CD8-positive, alpha-beta memory T cell (primary cell): Measurements from ENCODE around the gene TUBA4B. TPM values are rescaled to one million over a fixed set of nuclear protein-coding genes. Genes with fewer than 3 reads are reported as not detected.
"Not testable (repeated sequence)": the region's sequence is repeated elsewhere in the genome, so short reads cannot be mapped to it uniquely, and the experiment has no call there.

Experiments
- CTCF ChIA-PET: fragments of 350-600 bp; sonication (Branson Sonifier 250); formaldehyde crosslinking; loops from one replicate; lab custom pipeline; 2021; ENCODE audit warnings: antibody characterized with exemption; lab: Charles Lee
- POLR2A ChIA-PET: fragments of 350-600 bp; sonication (Branson Sonifier 250); formaldehyde crosslinking; loops from one replicate; lab custom pipeline; 2021; ENCODE audit warnings: antibody characterized with exemption; lab: Charles Lee
- DNase-seq, 5 donors: peaks; one replicate each; pipeline versions ENCODE4 v3.0.0 to v3.0.0-alpha.2; 2020 to 2022; ENCODE audit warnings: mixed read lengths in 1 of 5
- H3K27ac ChIP-seq: one replicate; pipeline ENCODE4 v1.7.0; 2013; ENCODE audit warnings: low read depth, mild to moderate bottlenecking, low read length, moderate library complexity
- H3K27me3 ChIP-seq: 2 replicates; pipeline ENCODE4 v1.7.0; 2013; ENCODE audit warnings: low read length, mild to moderate bottlenecking; ENCODE audit not compliant: insufficient read depth, poor library complexity, severe bottlenecking
- H3K36me3 ChIP-seq: 2 replicates; pipeline ENCODE4 v1.7.0; 2013; ENCODE audit warnings: mild to moderate bottlenecking, low read length, moderate library complexity; ENCODE audit not compliant: insufficient read depth
- H3K4me1 ChIP-seq: 2 replicates; pipeline ENCODE4 v1.7.0; 2013; ENCODE audit warnings: mild to moderate bottlenecking, low read length, moderate library complexity; ENCODE audit not compliant: insufficient read depth
- H3K4me3 ChIP-seq: 2 replicates; pipeline ENCODE4 v1.7.0; 2013; ENCODE audit warnings: mild to moderate bottlenecking, low read length
- H3K9me3 ChIP-seq: 2 replicates; pipeline ENCODE4 v1.7.0; 2013; ENCODE audit warnings: mild to moderate bottlenecking, low read length
- H3K27ac Mint-ChIP-seq, 8 donors: one replicate each; pipeline ENCODE4 v1.8.0; 2020 to 2021; ENCODE audit warnings: mixed read lengths in 8 of 8, mild to moderate bottlenecking in 6 of 8, inconsistent platforms in 3 of 8, moderate library complexity in 3 of 8
- H3K27me3 Mint-ChIP-seq, 2 donors: one replicate each; pipeline ENCODE4 v1.8.0; 2020 to 2021; ENCODE audit warnings: mixed read lengths in 2 of 2, mild to moderate bottlenecking in 1 of 2, moderate library complexity in 1 of 2
- H3K36me3 Mint-ChIP-seq, 3 donors: one replicate each; pipeline ENCODE4 v1.8.0; 2020 to 2021; ENCODE audit warnings: mixed read lengths in 3 of 3, inconsistent platforms in 1 of 3, mild to moderate bottlenecking in 1 of 3
- H3K4me1 Mint-ChIP-seq, 3 donors: one replicate each; pipeline ENCODE4 v1.8.0; 2020 to 2021; ENCODE audit warnings: mixed read lengths in 3 of 3, inconsistent platforms in 1 of 3, mild to moderate bottlenecking in 1 of 3
- H3K4me3 Mint-ChIP-seq, 7 donors: one replicate each; pipeline ENCODE4 v1.8.0; 2020 to 2021; ENCODE audit warnings: mixed read lengths in 7 of 7, mild to moderate bottlenecking in 6 of 7, moderate library complexity in 4 of 7, inconsistent platforms in 2 of 7
- H3K9me3 Mint-ChIP-seq, 5 donors: one replicate each; pipeline ENCODE4 v1.8.0; 2020 to 2022; ENCODE audit warnings: mixed read lengths in 5 of 5, mild to moderate bottlenecking in 3 of 5, moderate library complexity in 2 of 5, inconsistent platforms in 1 of 5
- polyA plus RNA-seq: library from polyadenylated mRNA; unstranded; fragments of 300-500 nt; fragmentation: Illumina TruSeq; gene quantifications from one replicate; pipeline ENCODE4 v1.2.3, GENCODE V29; 2021
- total RNA-seq, 2 experiments: library from RNA; stranded (reverse); gene quantifications; one replicate each; pipeline ENCODE4 v1.2.3, GENCODE V29; 2021

Gene TUBA4B
- total and polyA plus RNA-seq, 3 experiments from 2014 or later = not detected

- no peaks in the 10 kb centered on the region for H3K36me3 Mint-ChIP-seq
- H3K27me3 Mint-ChIP-seq = peaks cover 28 to 44% of the 10 kb centered on the region in 2 donors
- POLR2A ChIA-PET = no interaction called here
Measured at GRCh38 chr2:219300022-219300421, 47.0 kb downstream of the TUBA4B start.

GRCh38 chr2:219302412-219302968, 49.4 kb downstream of the TUBA4B start:
- peaks cover 0 to 5% (median 0%) of the 10 kb centered on the region in 3 donors for H3K4me1 Mint-ChIP-seq
- Histone ChIP-seq H3K9me3 (no peaks in the 10 kb centered on the region), H3K36me3 (no peaks in the 10 kb centered on the region), H3K4me1 (peaks cover 5% of the 10 kb centered on the region), H3K4me3 (no peak overlapping the region), H3K27ac (no peak overlapping the region), H3K27me3 (peaks cover 13% of the 10 kb centered on the region)
- H3K4me3 Mint-ChIP-seq = no peak overlapping the region
- no peak overlapping the region for H3K27ac Mint-ChIP-seq
- H3K9me3 Mint-ChIP-seq = peaks cover 0 to under 1% (median 0%) of the 10 kb centered on the region in 5 donors
- ChIA-PET CTCF (interaction anchor here (1.0 to 2.0 kb wide), 5 partner anchors 7 to 143 kb away, joined by 3 to 8 read pairs (median 5); partner anchors contain the start of gene TUBA4A), POLR2A (no interaction called here)
- H3K36me3 Mint-ChIP-seq = peaks cover 0 to 1% (median 0%) of the 10 kb centered on the region in 3 donors
- H3K27me3 Mint-ChIP-seq = peaks cover 36 to 65% of the 10 kb centered on the region in 2 donors
- DNase-seq = no peak

More at GRCh38 chr2:219300022-219300421, 47.0 kb downstream of the TUBA4B start:
- H3K4me1 Mint-ChIP-seq = peaks cover 7 to 14% (median 9%) of the 10 kb centered on the region in 3 donors
- H3K27me3 ChIP-seq = peaks cover 4% of the 10 kb centered on the region
- no peak overlapping the region for H3K4me3 ChIP-seq
- no peak overlapping the region for H3K27ac Mint-ChIP-seq
- no peaks in the 10 kb centered on the region for H3K36me3 ChIP-seq
- no peak overlapping the region for H3K4me3 Mint-ChIP-seq
- no peaks in the 10 kb centered on the region for H3K9me3 ChIP-seq
- DNase-seq = no peak
- no peak overlapping the region for H3K27ac ChIP-seq
- H3K9me3 Mint-ChIP-seq = no peaks in the 10 kb centered on the region
- peaks cover 15% of the 10 kb centered on the region for H3K4me1 ChIP-seq
- CTCF ChIA-PET = interaction anchor here (0.9 to 4.5 kb wide), 19 partner anchors 9 to 242 kb away, joined by 3 to 31 read pairs (median 4); partner anchors contain the start of genes ANKZF1, ATG9A, DNAJB2 and NHEJ1

GRCh38 chr2:219304223-219304622, 51.2 kb downstream of the TUBA4B start:
- Mint-ChIP-seq H3K27ac (no peak overlapping the region), H3K27me3 (peaks cover 43 to 73% of the 10 kb centered on the region in 2 donors), H3K4me3 (no peak overlapping the region), H3K4me1 (no peaks in the 10 kb centered on the region), H3K9me3 (peaks cover 0 to 2% (median 0%) of the 10 kb centered on the region in 5 donors), H3K36me3 (peaks cover 0 to 1% (median 0%) of the 10 kb centered on the region in 3 donors)
- ChIA-PET CTCF (interaction anchor here (1.3 to 2.1 kb wide), 3 partner anchors 9 to 246 kb away, joined by 4 to 11 read pairs (median 6); no protein-coding TSS in a partner anchor), POLR2A (no interaction called here)
- H3K4me3 ChIP-seq = no peak overlapping the region
- H3K9me3 ChIP-seq = no peaks in the 10 kb centered on the region
- H3K4me1 ChIP-seq = no peaks in the 10 kb centered on the region
- DNase-seq = no peak
- no peaks in the 10 kb centered on the region for H3K36me3 ChIP-seq
- no peak overlapping the region for H3K27ac ChIP-seq
- peaks cover 23% of the 10 kb centered on the region for H3K27me3 ChIP-seq

GRCh38 chr2:219306047-219306446, 53.0 kb downstream of the TUBA4B start:
- Mint-ChIP-seq H3K9me3 (peaks cover 0 to 9% (median 0%) of the 10 kb centered on the region in 5 donors), H3K27ac (no peak overlapping the region), H3K36me3 (peaks cover 0 to 1% (median 0%) of the 10 kb centered on the region in 3 donors), H3K4me1 (peaks cover 0 to 5% (median 0%) of the 10 kb centered on the region in 3 donors), H3K4me3 (no peak overlapping the region), H3K27me3 (peaks cover 49 to 81% of the 10 kb centered on the region in 2 donors)
- ChIA-PET CTCF (interaction anchor here (2.1 kb wide), 1 partner anchor 11 kb away, joined by 11 read pairs; no protein-coding TSS in a partner anchor), POLR2A (no interaction called here)
- peaks cover 28% of the 10 kb centered on the region for H3K27me3 ChIP-seq
- no peaks in the 10 kb centered on the region for H3K4me1 ChIP-seq
- H3K9me3 ChIP-seq = no peaks in the 10 kb centered on the region
- H3K4me3 ChIP-seq = no peak overlapping the region
- H3K27ac ChIP-seq = no peak overlapping the region
- DNase-seq = no peak
- no peaks in the 10 kb centered on the region for H3K36me3 ChIP-seq

GRCh38 chr2:219308142-219309101, 55.4 kb downstream of the TUBA4B start:
- H3K27ac Mint-ChIP-seq = peak overlapping the region in 1 of 8 donors; percentile 37
- H3K4me3 ChIP-seq = no peak overlapping the region
- peaks cover 0 to 9% (median 0%) of the 10 kb centered on the region in 5 donors for H3K9me3 Mint-ChIP-seq
- ChIA-PET POLR2A (interaction anchor here (0.6 kb wide), 2 partner anchors 132 to 236 kb away, joined by 3 read pairs; partner anchors contain the start of gene CNPPD1), CTCF (interaction anchor here (0.8 to 2.5 kb wide), 3 partner anchors 9 to 279 kb away, joined by 3 to 14 read pairs (median 7); no protein-coding TSS in a partner anchor)
- H3K36me3 ChIP-seq = no peaks in the 10 kb centered on the region
- H3K9me3 ChIP-seq = no peaks in the 10 kb centered on the region
- no peaks in the 10 kb centered on the region for H3K4me1 ChIP-seq
- peaks cover 0 to 5% (median 0%) of the 10 kb centered on the region in 3 donors for H3K4me1 Mint-ChIP-seq
- peaks cover 39 to 70% of the 10 kb centered on the region in 2 donors for H3K27me3 Mint-ChIP-seq
- DNase-seq = peak; percentile 38 to 78 (median 58)
- no peak overlapping the region for H3K27ac ChIP-seq
- peaks cover 0 to 1% (median 0%) of the 10 kb centered on the region in 3 donors for H3K36me3 Mint-ChIP-seq
- peak overlapping the region in 1 of 7 donors; percentile 34 for H3K4me3 Mint-ChIP-seq
- peaks cover 28% of the 10 kb centered on the region for H3K27me3 ChIP-seq

GRCh38 chr2:219309278-219309677, 56.2 kb downstream of the TUBA4B start, which contains the start of gene PTPRN:
Gene PTPRN, minus strand, starts transcription at chr2:219309401. Its CDS starts 69 bp downstream, at chr2:219309332.
- Histone ChIP-seq H3K27ac (no peak within 1 kb of the TSS), H3K27me3 (peaks cover 28% of the 10 kb centered on the region), H3K9me3 (no peaks in the 10 kb centered on the region), H3K36me3 (no peaks in the 10 kb centered on the region), H3K4me1 (no peaks in the 10 kb centered on the region), H3K4me3 (no peak within 1 kb of the TSS)
- ChIA-PET CTCF (interaction anchor here (0.8 to 2.5 kb wide), 4 partner anchors 10 to 330 kb away, joined by 3 to 14 read pairs (median 5); no protein-coding TSS in a partner anchor), POLR2A (interaction anchor here (0.6 kb wide), 2 partner anchors 55 to 133 kb away, joined by 3 read pairs; partner anchors contain the start of gene CNPPD1)
- peaks cover 0 to 5% (median 0%) of the 10 kb centered on the region in 3 donors for H3K4me1 Mint-ChIP-seq
- no peak for DNase-seq
- peak within 1 kb of the TSS in 1 of 7 donors; percentile 34 for H3K4me3 Mint-ChIP-seq
- peaks cover 0 to 1% (median 0%) of the 10 kb centered on the region in 3 donors for H3K36me3 Mint-ChIP-seq
- H3K9me3 Mint-ChIP-seq = peaks cover 0 to 9% (median 0%) of the 10 kb centered on the region in 5 donors
- peaks cover 38 to 69% of the 10 kb centered on the region in 2 donors for H3K27me3 Mint-ChIP-seq
- H3K27ac Mint-ChIP-seq = peak within 1 kb of the TSS in 1 of 8 donors; percentile 37

GRCh38 chr2:219312683-219313263, 59.7 kb downstream of the TUBA4B start:
- H3K4me1 ChIP-seq, H3K27ac Mint-ChIP-seq, DNase-seq, H3K4me3 Mint-ChIP-seq, H3K9me3 Mint-ChIP-seq, H3K27ac ChIP-seq, H3K36me3 ChIP-seq, H3K4me1 Mint-ChIP-seq, H3K4me3 ChIP-seq, H3K9me3 ChIP-seq, H3K36me3 Mint-ChIP-seq, POLR2A ChIA-PET: not testable (repeated sequence)
- peaks cover 16% of the 10 kb centered on the region for H3K27me3 ChIP-seq
- CTCF ChIA-PET = interaction anchor here (1.5 kb wide), 1 partner anchor 153 kb away, joined by 3 read pairs; no protein-coding TSS in a partner anchor
- H3K27me3 Mint-ChIP-seq = peaks cover 26 to 43% of the 10 kb centered on the region in 2 donors
